Activated CD8-positive, alpha-beta T cell treated with anti-CD3 and anti-CD28 coated beads for 36 hours (primary cell): ENCODE measurements around the gene ZNF692. TPM values are rescaled to one million over a fixed set of nuclear protein-coding genes. Genes with fewer than 3 reads are reported as not detected.
A peak's percentile ranks its signal among the peaks of the same experiment; 100 is the strongest.

Experiments used
- ATAC-seq: fragments of 200-7000 bp; cut with Tn5 transposase; one replicate; pipeline ENCODE4 v1.10.0; 2021; ENCODE audit warnings: mild to moderate bottlenecking, moderate library complexity
- CTCF ChIA-PET: fragments of 350-600 bp; sonication (Branson Sonifier 250); formaldehyde crosslinking; loops from one replicate; lab custom pipeline; 2021; ENCODE audit warnings: antibody characterized with exemption; lab: Charles Lee
- POLR2A ChIA-PET: fragments of 350-600 bp; sonication (Branson Sonifier 250); formaldehyde crosslinking; loops from one replicate; lab custom pipeline; 2021; ENCODE audit warnings: antibody characterized with exemption; lab: Charles Lee
- DNase-seq: peaks from one replicate; pipeline ENCODE4 v3.0.0-alpha.2; 2020
- H3K27ac Mint-ChIP-seq: one replicate; pipeline ENCODE4 v1.8.0; 2021; ENCODE audit warnings: mild to moderate bottlenecking, mixed read lengths
- H3K27me3 Mint-ChIP-seq: one replicate; pipeline ENCODE4 v1.8.0; 2021; ENCODE audit warnings: mixed read lengths
- H3K36me3 Mint-ChIP-seq: one replicate; pipeline ENCODE4 v1.8.0; 2021; ENCODE audit warnings: low read depth, mixed read lengths
- H3K4me1 Mint-ChIP-seq: one replicate; pipeline ENCODE4 v1.8.0; 2021; ENCODE audit warnings: low read depth, mixed read lengths
- H3K4me3 Mint-ChIP-seq: one replicate; pipeline ENCODE4 v1.8.0; 2021; ENCODE audit warnings: mild to moderate bottlenecking, moderate library complexity, mixed read lengths
- H3K9me3 Mint-ChIP-seq: one replicate; pipeline ENCODE4 v1.8.0; 2021; ENCODE audit warnings: mixed read lengths
- intact Hi-C: fragments of 100-400 bp; cut with micrococcal nuclease; formaldehyde crosslinking; loops from one replicate; pipeline ENCODE4 v1.10.0; 2022
- total RNA-seq, 2 experiments: library from RNA; stranded (reverse); gene quantifications; one replicate each; pipeline ENCODE4 v1.2.3, GENCODE V29; 2021
- TF ChIP-seq, protein P1 (sequence below): fragments of 200-600 bp; IDR thresholded peaks from one replicate; pipeline ENCODE4 v1.8.0; 2022; ENCODE audit warnings: antibody characterized with exemption, mild to moderate bottlenecking

Gene ZNF692
- total RNA-seq, 2 experiments from 2014 or later, result 80.8 to 85.6 TPM

GRCh38 chr1:248862998-248863881, 4.4 kb upstream of the ZNF692 start:
- intact Hi-C loops, result no loop called here
- Mint-ChIP-seq H3K27me3 (no peaks in the 10 kb centered on the region), H3K4me1 (peaks cover 33% of the 10 kb centered on the region), H3K4me3 (peak overlapping the region; percentile 84), H3K9me3 (no peaks in the 10 kb centered on the region), H3K36me3 (no peaks in the 10 kb centered on the region), H3K27ac (peak overlapping the region; percentile 84)
- TF ChIP-seq, protein P1, sequence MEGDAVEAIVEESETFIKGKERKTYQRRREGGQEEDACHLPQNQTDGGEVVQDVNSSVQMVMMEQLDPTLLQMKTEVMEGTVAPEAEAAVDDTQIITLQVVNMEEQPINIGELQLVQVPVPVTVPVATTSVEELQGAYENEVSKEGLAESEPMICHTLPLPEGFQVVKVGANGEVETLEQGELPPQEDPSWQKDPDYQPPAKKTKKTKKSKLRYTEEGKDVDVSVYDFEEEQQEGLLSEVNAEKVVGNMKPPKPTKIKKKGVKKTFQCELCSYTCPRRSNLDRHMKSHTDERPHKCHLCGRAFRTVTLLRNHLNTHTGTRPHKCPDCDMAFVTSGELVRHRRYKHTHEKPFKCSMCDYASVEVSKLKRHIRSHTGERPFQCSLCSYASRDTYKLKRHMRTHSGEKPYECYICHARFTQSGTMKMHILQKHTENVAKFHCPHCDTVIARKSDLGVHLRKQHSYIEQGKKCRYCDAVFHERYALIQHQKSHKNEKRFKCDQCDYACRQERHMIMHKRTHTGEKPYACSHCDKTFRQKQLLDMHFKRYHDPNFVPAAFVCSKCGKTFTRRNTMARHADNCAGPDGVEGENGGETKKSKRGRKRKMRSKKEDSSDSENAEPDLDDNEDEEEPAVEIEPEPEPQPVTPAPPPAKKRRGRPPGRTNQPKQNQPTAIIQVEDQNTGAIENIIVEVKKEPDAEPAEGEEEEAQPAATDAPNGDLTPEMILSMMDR, result no peak
- ATAC-seq (peak; percentile 68), DNase-seq (peak; percentile 87)
- ChIA-PET POLR2A (interaction anchor here (0.6 to 1.7 kb wide), 6 partner anchors 9 to 38 kb away, joined by 3 to 6 read pairs (median 4); partner anchors contain the start of genes SH3BP5L and ZNF672), CTCF (interaction anchor here (1.8 kb wide), 1 partner anchor 10 kb away, joined by 6 read pairs; no protein-coding TSS in a partner anchor)

DNA sequence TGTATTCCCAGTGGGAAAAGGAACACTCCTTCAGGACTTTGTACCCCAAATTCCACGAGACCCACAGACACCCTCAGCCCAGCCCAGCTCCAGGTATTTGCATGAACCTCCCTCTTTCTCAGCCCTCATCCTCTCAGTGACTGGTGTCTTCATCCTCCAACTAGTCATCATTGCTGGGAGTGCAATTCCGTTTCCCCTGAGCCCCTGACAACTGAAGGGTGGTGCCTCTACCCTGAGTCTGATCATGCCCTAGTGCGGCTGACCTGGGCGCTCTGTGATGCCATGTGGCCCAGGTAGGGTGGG, 3.8 kb upstream of the ZNF692 start:
- peaks cover 33% of the 10 kb centered on the region for H3K4me1 Mint-ChIP-seq
- H3K27me3 Mint-ChIP-seq, result no peaks in the 10 kb centered on the region
- H3K27ac Mint-ChIP-seq, result peak overlapping the region; percentile 80
- TF ChIP-seq, protein P1, result no peak
- intact Hi-C loops, result no loop called here
- DNase-seq (no peak), ATAC-seq (peak; percentile 29)
- no peaks in the 10 kb centered on the region for H3K9me3 Mint-ChIP-seq
- ChIA-PET POLR2A (interaction anchor here (1.0 to 1.7 kb wide), 3 partner anchors 25 to 37 kb away, joined by 3 to 6 read pairs (median 3); partner anchors contain the start of genes SH3BP5L and ZNF672), CTCF (interaction anchor here (1.8 kb wide), 1 partner anchor 10 kb away, joined by 6 read pairs; no protein-coding TSS in a partner anchor)
- peaks cover under 1% of the 10 kb centered on the region for H3K36me3 Mint-ChIP-seq
- peak overlapping the region; percentile 84 for H3K4me3 Mint-ChIP-seq

- ChIA-PET POLR2A (interaction anchor here (1.7 kb wide), 1 partner anchor 24 kb away, joined by 6 read pairs; the partner anchor contains the start of gene ZNF672), CTCF (interaction anchor here (1.0 to 1.8 kb wide), 4 partner anchors 11 to 35 kb away, joined by 4 to 6 read pairs (median 4); partner anchors contain the start of genes SH3BP5L and ZNF672)
- H3K27me3 Mint-ChIP-seq, result no peaks in the 10 kb centered on the region
- peaks cover 6% of the 10 kb centered on the region for H3K36me3 Mint-ChIP-seq
- no peak overlapping the region for H3K27ac Mint-ChIP-seq
- peaks cover 40% of the 10 kb centered on the region for H3K4me1 Mint-ChIP-seq
- H3K9me3 Mint-ChIP-seq, result no peaks in the 10 kb centered on the region
- ATAC-seq (no peak), DNase-seq (no peak)
- TF ChIP-seq, protein P1, result no peak
- intact Hi-C loops, result no loop called here
- no peak overlapping the region for H3K4me3 Mint-ChIP-seq
Measured at GRCh38 chr1:248861616-248862015, 2.7 kb upstream of the ZNF692 start.

GRCh38 chr1:248860007-248860406, 1.1 kb upstream of the ZNF692 start:
- Mint-ChIP-seq H3K4me3 (peak overlapping the region; percentile 88), H3K27me3 (no peaks in the 10 kb centered on the region), H3K4me1 (peaks cover 40% of the 10 kb centered on the region), H3K27ac (peak overlapping the region; percentile 95), H3K36me3 (peaks cover 20% of the 10 kb centered on the region), H3K9me3 (no peaks in the 10 kb centered on the region)
- CTCF ChIA-PET, result interaction anchor here (1.3 to 3.5 kb wide), 5 partner anchors 13 to 47 kb away, joined by 4 to 26 read pairs (median 16); partner anchors contain the start of genes SH3BP5L and ZNF672
- DNase-seq (no peak), ATAC-seq (no peak)
- TF ChIP-seq, protein P1, result no peak
- intact Hi-C loops, result no loop called here
- POLR2A ChIA-PET, result interaction anchor here (0.6 to 3.9 kb wide), 5 partner anchors 10 to 53 kb away, joined by 3 to 43 read pairs (median 7); partner anchors contain the start of gene ZNF672
